OCI-LY7 (cell line): ENCODE results near the gene MYL2. TPM values are rescaled to one million over a fixed set of nuclear protein-coding genes. Genes with fewer than 3 reads are reported as not detected.
A peak's percentile ranks its signal among the peaks of the same experiment; 100 is the strongest.

Experiments used
- Bru-seq: library from RNA; stranded (reverse); fragments of 400-500 nt; gene quantifications from one replicate; lab custom pipeline; 2021; lab: Mats Ljungman, UMichigan
- BruChase-seq, 2 experiments: library from RNA; stranded (reverse); fragments of 400-500 nt; gene quantifications; one replicate each; lab custom pipeline; 2021; lab: Mats Ljungman, UMichigan
- BruUV-seq: library from RNA; stranded (reverse); fragments of 400-500 nt; replicated peaks from 2 replicates; lab custom pipeline; 2021; lab: Mats Ljungman, UMichigan
- CTCF ChIA-PET: fragments of 300-600 bp; sonication (Branson Sonifier 250); formaldehyde crosslinking; loops from one replicate; lab custom pipeline; 2022; ENCODE audit warnings: antibody characterized with exemption; ENCODE audit not compliant: unreplicated experiment; lab: Charles Lee
- POLR2A ChIA-PET: fragments of 300-600 bp; sonication (Branson Sonifier 250); formaldehyde crosslinking; loops from one replicate; lab custom pipeline; 2022; ENCODE audit warnings: antibody characterized with exemption; lab: Charles Lee
- DNase-seq: peaks from one replicate; pipeline ENCODE4 v3.0.0-alpha.2; 2015; ENCODE audit warnings: low spot score
- H2AFZ ChIP-seq: fragments of 200-600 bp; sonication (generic), shearing (Covaris generic); 2 replicates; pipeline ENCODE4 v1.6.1; 2014; ENCODE audit warnings: mild to moderate bottlenecking, antibody characterized with exemption, low read length, moderate library complexity
- H3K27ac ChIP-seq: fragments of 200-600 bp; sonication (generic); 2 replicates; pipeline ENCODE4 v1.5.1; 2014; ENCODE audit warnings: mixed run types, low read depth, mild to moderate bottlenecking, moderate library complexity, low read length, inconsistent platforms; ENCODE audit not compliant: poor library complexity, severe bottlenecking
- H3K36me3 ChIP-seq: fragments of 200-600 bp; sonication (generic); 2 replicates; pipeline ENCODE4 v1.6.1; 2014; ENCODE audit warnings: mild to moderate bottlenecking, antibody characterized with exemption, low read length, moderate library complexity, mixed read lengths; ENCODE audit not compliant: insufficient read depth
- H3K4me1 ChIP-seq: fragments of 200-600 bp; sonication (generic); 2 replicates; pipeline ENCODE4 v1.5.1; 2014; ENCODE audit warnings: mild to moderate bottlenecking, low read length; ENCODE audit not compliant: insufficient read depth, poor library complexity, severe bottlenecking
- H3K4me2 ChIP-seq: fragments of 200-600 bp; sonication (generic); 2 replicates; pipeline ENCODE4 v1.6.1; 2014; ENCODE audit warnings: mild to moderate bottlenecking, low read length
- H3K4me3 ChIP-seq: fragments of 200-600 bp; sonication (generic); 2 replicates; pipeline ENCODE4 v1.5.1; 2014; ENCODE audit warnings: mild to moderate bottlenecking, low read depth, low read length; ENCODE audit not compliant: poor library complexity, severe bottlenecking
- H3K79me2 ChIP-seq: fragments of 200-600 bp; sonication (generic); 2 replicates; pipeline ENCODE4 v1.6.1; 2016; ENCODE audit warnings: low read depth, mild to moderate bottlenecking, low read length, moderate library complexity, mixed read lengths; ENCODE audit not compliant: insufficient read depth
- H3K9me2 ChIP-seq: fragments of 200-600 bp; sonication (generic); 2 replicates; pipeline ENCODE4 v1.6.1; 2016; ENCODE audit warnings: mild to moderate bottlenecking, low read length, mixed read lengths; ENCODE audit not compliant: insufficient read depth
- H3K9me3 ChIP-seq: fragments of 200-600 bp; sonication (generic); 2 replicates; pipeline ENCODE4 v1.6.1; 2014; ENCODE audit warnings: mild to moderate bottlenecking, mixed run types, low read length, mixed read lengths
- H4K20me1 ChIP-seq: fragments of 200-600 bp; sonication (generic); 2 replicates; pipeline ENCODE4 v1.6.1; 2014; ENCODE audit warnings: mild to moderate bottlenecking, antibody characterized with exemption, low read length, moderate library complexity, mixed read lengths; ENCODE audit not compliant: insufficient read depth
- EZH2phosphoT487 ChIP-seq: fragments of 200-600 bp; sonication (generic); IDR thresholded peaks from 2 replicates; pipeline ENCODE4 v1.6.1; 2018; ENCODE audit warnings: low read depth, borderline replicate concordance, mild to moderate bottlenecking, mixed run types, antibody characterized with exemption, low read length, moderate library complexity, mixed read lengths
- intact Hi-C: fragments of 100-400 bp; cut with micrococcal nuclease; formaldehyde crosslinking; loops from one replicate; pipeline ENCODE4 v1.10.0; 2022; ENCODE audit not compliant: unreplicated experiment
- long read RNA-seq: library from polyadenylated mRNA; stranded (forward); transcript quantifications from one replicate; pipeline ENCODE4 v2.0.0, GENCODE V29; 2022
- total RNA-seq, 2 experiments: library from RNA; depleted of rRNA in 1 of 2; stranded (reverse); fragments of >200 nt in 1 of 2; shearing (Covaris generic) in 1 of 2; gene quantifications; 2 replicates each; pipeline ENCODE4 v1.2.3, GENCODE V29; 2014 to 2022
- TF ChIP-seq, protein P1 (sequence below): fragments of 200-600 bp; sonication (generic); conservative IDR thresholded peaks from 2 replicates; pipeline ENCODE4 v1.5.1; 2014; ENCODE audit warnings: mild to moderate bottlenecking, antibody characterized with exemption, low read length, moderate library complexity, mixed read lengths

Gene MYL2
- total RNA-seq (2014; rRNA removed; shearing (Covaris generic)), result not detected in 2 replicates
- 6.4 and 7.4 TPM in 2 replicates for total RNA-seq (2022)
- Bru-seq, nascent RNA, result percentile 39 among the genes with signal in this experiment
- BruChase-seq, experiment 1, labeled RNA remaining after a 6-hour chase, result percentile 24 among the genes with signal in this experiment
- percentile 31 among the genes with signal in this experiment for BruChase-seq, experiment 2, labeled RNA remaining after a 2-hour chase
- long read RNA-seq, partial matches to known transcripts, result 8 of 8 reads
- long read RNA-seq, other reads (novel, unspliced or antisense), result 0 of 8 reads

- DNase-seq, result no peak
- H3K9me2 ChIP-seq, result no peaks in the 10 kb centered on the region
- POLR2A ChIA-PET, result interaction anchor here (0.6 kb wide), 1 partner anchor 22 kb away, joined by 5 read pairs; no protein-coding TSS in a partner anchor
- TF ChIP-seq EZH2phosphoT487, result no peak
- TF ChIP-seq, protein P1, sequence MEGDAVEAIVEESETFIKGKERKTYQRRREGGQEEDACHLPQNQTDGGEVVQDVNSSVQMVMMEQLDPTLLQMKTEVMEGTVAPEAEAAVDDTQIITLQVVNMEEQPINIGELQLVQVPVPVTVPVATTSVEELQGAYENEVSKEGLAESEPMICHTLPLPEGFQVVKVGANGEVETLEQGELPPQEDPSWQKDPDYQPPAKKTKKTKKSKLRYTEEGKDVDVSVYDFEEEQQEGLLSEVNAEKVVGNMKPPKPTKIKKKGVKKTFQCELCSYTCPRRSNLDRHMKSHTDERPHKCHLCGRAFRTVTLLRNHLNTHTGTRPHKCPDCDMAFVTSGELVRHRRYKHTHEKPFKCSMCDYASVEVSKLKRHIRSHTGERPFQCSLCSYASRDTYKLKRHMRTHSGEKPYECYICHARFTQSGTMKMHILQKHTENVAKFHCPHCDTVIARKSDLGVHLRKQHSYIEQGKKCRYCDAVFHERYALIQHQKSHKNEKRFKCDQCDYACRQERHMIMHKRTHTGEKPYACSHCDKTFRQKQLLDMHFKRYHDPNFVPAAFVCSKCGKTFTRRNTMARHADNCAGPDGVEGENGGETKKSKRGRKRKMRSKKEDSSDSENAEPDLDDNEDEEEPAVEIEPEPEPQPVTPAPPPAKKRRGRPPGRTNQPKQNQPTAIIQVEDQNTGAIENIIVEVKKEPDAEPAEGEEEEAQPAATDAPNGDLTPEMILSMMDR, result no peak
- H3K4me2 ChIP-seq, result no peak within 1 kb of the TSS
- H2AFZ ChIP-seq, result no peak within 1 kb of the TSS
- no peaks in the 10 kb centered on the region for H3K36me3 ChIP-seq
- H3K4me3 ChIP-seq, result no peak within 1 kb of the TSS
- no TSS peak for BruUV-seq
- H3K9me3 ChIP-seq, result no peaks in the 10 kb centered on the region
- H3K27ac ChIP-seq, result no peak within 1 kb of the TSS
- CTCF ChIA-PET, result no interaction called here
- H3K79me2 ChIP-seq, result no peaks in the 10 kb centered on the region
- H3K4me1 ChIP-seq, result peaks cover 10% of the 10 kb centered on the region
- H4K20me1 ChIP-seq, result no peaks in the 10 kb centered on the region
- intact Hi-C loops, result no loop called here
Observed at GRCh38 chr12:110920324-110920910, at the start of gene MYL2. Gene MYL2 (minus strand): TSS chr12:110920579. CDS start chr12:110920529, 50 bp downstream.

DNA sequence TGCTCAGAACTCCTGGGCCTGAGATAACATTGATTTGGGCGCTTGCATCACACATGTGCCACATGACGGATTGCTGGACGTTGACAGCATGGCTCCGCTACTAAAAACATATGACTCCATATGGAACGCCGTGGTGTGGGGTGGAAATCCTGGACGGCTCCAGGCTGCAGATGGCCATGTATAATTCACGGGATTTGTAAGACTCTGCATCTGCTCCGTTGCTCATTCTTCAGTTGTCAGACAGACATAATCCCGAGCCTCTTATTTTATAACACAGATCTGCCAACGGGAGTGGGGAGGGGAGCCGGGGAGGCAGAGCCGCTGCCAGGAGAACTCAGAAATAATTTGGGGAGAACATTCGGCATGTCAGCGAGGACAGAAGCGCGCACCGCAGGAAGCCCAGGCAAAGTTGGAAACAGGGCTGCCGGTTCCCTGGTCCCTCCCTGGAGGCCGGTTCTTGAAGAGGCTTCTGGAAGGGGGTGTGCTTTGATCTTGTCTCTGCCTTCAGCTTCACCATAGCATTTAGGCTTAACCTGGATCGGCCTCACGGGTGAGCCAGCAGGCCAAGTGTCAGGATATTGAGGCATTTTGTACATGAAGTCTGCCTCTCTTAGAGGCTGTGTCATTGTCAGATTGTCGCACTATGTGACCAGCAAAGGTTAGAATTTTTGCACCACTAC lies 45.8 kb upstream of the MYL2 start:
- Histone ChIP-seq H3K27ac (no peak overlapping the region), H3K9me2 (no peaks in the 10 kb centered on the region), H3K9me3 (no peaks in the 10 kb centered on the region), H2AFZ (no peak overlapping the region), H3K4me3 (no peak overlapping the region), H4K20me1 (no peaks in the 10 kb centered on the region), H3K36me3 (no peaks in the 10 kb centered on the region), H3K4me1 (no peaks in the 10 kb centered on the region), H3K4me2 (no peak overlapping the region), H3K79me2 (no peaks in the 10 kb centered on the region)
- BruUV-seq, result no TSS peak
- no peak for DNase-seq
- ChIA-PET POLR2A (no interaction called here), CTCF (no interaction called here)
- intact Hi-C loops, result no loop called here
- TF ChIP-seq, protein P1, result no peak
- TF ChIP-seq EZH2phosphoT487, result no peak
